Thyroid gland (tissue), 4 donors: ENCODE measurements around the gene TM9SF4. TPM values are rescaled to one million over a fixed set of nuclear protein-coding genes. Genes with fewer than 3 reads are reported as not detected.

Experiments
- DNase-seq, 2 donors: peaks; one replicate each; pipeline ENCODE4 v3.0.0-alpha.2; 2019
- H3K27ac ChIP-seq, 3 donors: fragments of 200-600 bp; sonication (generic); 1 replicate in 2 of 3; 2 replicates in 1 of 3; pipeline ENCODE4 v1.5.1; 2016 to 2019; ENCODE audit warnings: mild to moderate bottlenecking in 1 of 3, moderate library complexity in 1 of 3
- H3K27me3 ChIP-seq: fragments of 200-600 bp; sonication (generic); one replicate; pipeline ENCODE4 v1.5.1; 2019
- H3K36me3 ChIP-seq, 2 donors: fragments of 200-600 bp; sonication (generic); one replicate each; pipeline ENCODE4 v1.5.1; 2016 to 2019
- H3K4me1 ChIP-seq, 2 donors: fragments of 200-600 bp; sonication (generic); one replicate each; pipeline ENCODE4 v1.5.1; 2017 to 2019
- H3K4me3 ChIP-seq, 3 donors: fragments of 200-600 bp; sonication (generic); replicated peaks in 1 of 3; 1 replicate in 2 of 3; 2 replicates in 1 of 3; pipeline ENCODE4 v1.5.1; 2016; ENCODE audit warnings: mild to moderate bottlenecking in 1 of 3
- H3K9me3 ChIP-seq: fragments of 200-600 bp; sonication (generic); one replicate; pipeline ENCODE4 v1.5.1; 2017
- CTCF ChIP-seq, 6 experiments: fragments of 200-600 bp in 3 of 6; fragments of 450-650 bp in 3 of 6; sonication (generic) in 3 of 6; IDR thresholded peaks; one replicate each; pipeline ENCODE4 v1.5.1; 2016 to 2019; ENCODE audit warnings: antibody characterized with exemption in 6 of 6, mild to moderate bottlenecking in 2 of 6, inconsistent platforms in 1 of 6, moderate library complexity in 1 of 6
- POLR2A ChIP-seq, 2 donors: fragments of 450-650 bp; IDR thresholded peaks; one replicate each; pipeline ENCODE4 v1.6.1; 2017; ENCODE audit warnings: antibody characterized with exemption in 2 of 2, mild to moderate bottlenecking in 2 of 2, moderate library complexity in 1 of 2
- WGBS, 2 donors: methylation state at CpG; one replicate each; pipeline ENCODE4 v1.1.5; 2017; 5-methylcytosine and 5-hydroxymethylcytosine counted together
- intact Hi-C: fragments of 100-400 bp; cut with DNase I; formaldehyde crosslinking; loops from one replicate; pipeline ENCODE4 v1.15.1; 2023
- total RNA-seq, 4 donors: library from RNA; depleted of rRNA; stranded (reverse); fragments of >200 nt; gene quantifications; one replicate each; pipeline ENCODE4 v1.2.3, GENCODE V29; 2016

TM9SF4 gene
- total RNA-seq, 4 donors from 2014 or later = 28.8 to 46.0 (median 38.0) TPM

GRCh38 chr20:32078791-32079190, 30.7 kb upstream of the TM9SF4 start:
- intact Hi-C loops = no loop called here
- Histone ChIP-seq H3K9me3 (no peaks in the 10 kb centered on the region), H3K4me1 (no peaks in the 10 kb centered on the region), H3K4me3 (no peak overlapping the region), H3K36me3 (no peaks in the 10 kb centered on the region), H3K27ac (no peak overlapping the region), H3K27me3 (no peaks in the 10 kb centered on the region)
- TF ChIP-seq CTCF (IDR thresholded peaks at IDR 0.05) (no peak), POLR2A (IDR thresholded peaks at IDR 0.05) (no peak)
- no peak for DNase-seq

GRCh38 chr20:32079655-32080109, 29.8 kb upstream of the TM9SF4 start:
- H3K9me3 ChIP-seq = no peaks in the 10 kb centered on the region
- TF ChIP-seq POLR2A (IDR thresholded peaks at IDR 0.05) (no peak), CTCF (IDR thresholded peaks at IDR 0.05) (no peak)
- H3K36me3 ChIP-seq = no peaks in the 10 kb centered on the region
- DNase-seq = no peak
- no peak overlapping the region for H3K4me3 ChIP-seq
- H3K27ac ChIP-seq = no peak overlapping the region
- intact Hi-C loops = no loop called here
- H3K4me1 ChIP-seq = no peaks in the 10 kb centered on the region
- whole genome bisulfite sequencing, 2 donors = 50 to 61% methylated on average over 5 to 8 of the region's 8 CpGs
- H3K27me3 ChIP-seq = no peaks in the 10 kb centered on the region

- Histone ChIP-seq H3K36me3 (no peaks in the 10 kb centered on the region), H3K9me3 (no peaks in the 10 kb centered on the region), H3K4me3 (no peak overlapping the region), H3K27me3 (no peaks in the 10 kb centered on the region), H3K4me1 (no peaks in the 10 kb centered on the region), H3K27ac (no peak overlapping the region)
- 83 to 90% methylated on average over 3 of the region's 3 CpGs for WGBS, 2 donors
- TF ChIP-seq POLR2A (IDR thresholded peaks at IDR 0.05) = no peak
- TF ChIP-seq CTCF (IDR thresholded peaks at IDR 0.05) = no peak
- DNase-seq = no peak
- intact Hi-C loops = no loop called here
These were observed 28.7 kb upstream of the TM9SF4 start for GRCh38 chr20:32080783-32081182.

GRCh38 chr20:32083469-32083868, 26.0 kb upstream of the TM9SF4 start:
- no peaks in the 10 kb centered on the region for H3K36me3 ChIP-seq
- intact Hi-C loops = no loop called here
- H3K4me1 ChIP-seq = no peaks in the 10 kb centered on the region
- 90% methylated on average over 6 of the region's 6 CpGs for WGBS, 2 donors
- no peak overlapping the region for H3K27ac ChIP-seq
- H3K9me3 ChIP-seq = no peaks in the 10 kb centered on the region
- H3K4me3 ChIP-seq = no peak overlapping the region
- no peaks in the 10 kb centered on the region for H3K27me3 ChIP-seq
- no peak for DNase-seq
- TF ChIP-seq CTCF (IDR thresholded peaks at IDR 0.05) (no peak), POLR2A (IDR thresholded peaks at IDR 0.05) (no peak)

GRCh38 chr20:32087070-32087469, 22.4 kb upstream of the TM9SF4 start:
- Histone ChIP-seq H3K4me1 (no peaks in the 10 kb centered on the region), H3K27ac (no peak overlapping the region), H3K4me3 (no peak overlapping the region), H3K36me3 (no peaks in the 10 kb centered on the region), H3K9me3 (no peaks in the 10 kb centered on the region), H3K27me3 (no peaks in the 10 kb centered on the region)
- 71 to 80% methylated on average over 3 of the region's 3 CpGs for WGBS, 2 donors
- intact Hi-C loops = no loop called here
- no peak for TF ChIP-seq CTCF (IDR thresholded peaks at IDR 0.05)
- TF ChIP-seq POLR2A (IDR thresholded peaks at IDR 0.05) = no peak
- no peak for DNase-seq
